Panc1 (cell line): ENCODE data around the gene NCR3LG1. TPM values are rescaled to one million over a fixed set of nuclear protein-coding genes. Genes with fewer than 3 reads are reported as not detected.

Experiments
- ATAC-seq: fragments of 200-7000 bp; cut with Tn5 transposase; 2 replicates; pipeline ENCODE4 v1.9.1; 2020; ENCODE audit warnings: mild to moderate bottlenecking, moderate library complexity
- BruUV-seq: library from RNA; stranded (reverse); fragments of 400-500 nt; replicated peaks from 2 replicates; lab custom pipeline; 2021; lab: Mats Ljungman, UMichigan
- CTCF ChIA-PET: fragments of 300-600 bp; sonication (Branson Sonifier 250); formaldehyde crosslinking; loops from one replicate; lab custom pipeline; 2022; ENCODE audit warnings: antibody characterized with exemption; lab: Charles Lee
- POLR2A ChIA-PET: fragments of 300-600 bp; sonication (Branson Sonifier 250); formaldehyde crosslinking; loops from one replicate; lab custom pipeline; 2022; ENCODE audit warnings: antibody characterized with exemption; lab: Charles Lee
- DNase-seq: peaks from one replicate; pipeline ENCODE4 v3.0.0-alpha.2; 2010; ENCODE audit warnings: low read depth, low spot score
- H3K27ac ChIP-seq: 2 replicates; pipeline ENCODE4 v1.5.1; 2011; ENCODE audit warnings: mild to moderate bottlenecking, low read length, inconsistent platforms
- H3K27me3 ChIP-seq: fragments of 200-500 bp; sonication (Bioruptor generic); 2 replicates; pipeline ENCODE4 v1.6.0; 2014; ENCODE audit warnings: low read length, inconsistent platforms; ENCODE audit not compliant: control insufficient read depth, insufficient read depth
- H3K36me3 ChIP-seq: fragments of 200-500 bp; sonication (Bioruptor generic); 2 replicates; pipeline ENCODE4 v1.5.1; 2014; ENCODE audit warnings: inconsistent platforms, mild to moderate bottlenecking, low read length, moderate library complexity; ENCODE audit not compliant: control insufficient read depth, insufficient read depth
- H3K4me1 ChIP-seq: 2 replicates; pipeline ENCODE4 v1.5.1; 2011; ENCODE audit warnings: inconsistent platforms, mild to moderate bottlenecking, low read length, moderate library complexity; ENCODE audit not compliant: control insufficient read depth, insufficient read depth
- H3K4me3 ChIP-seq, 2 experiments: 2 replicates each; pipeline ENCODE4 v1.5.1; 2011 to 2012; ENCODE audit warnings: low read depth in 2 of 2, low read length in 2 of 2, mild to moderate bottlenecking in 2 of 2, inconsistent platforms in 1 of 2, moderate library complexity in 1 of 2
- H3K9me3 ChIP-seq: fragments of 200-500 bp; sonication (Bioruptor generic); 2 replicates; pipeline ENCODE4 v1.5.1; 2014; ENCODE audit warnings: low read depth, mild to moderate bottlenecking, inconsistent platforms, low read length, moderate library complexity; ENCODE audit not compliant: control insufficient read depth, insufficient read depth
- POLR2AphosphoS5 ChIP-seq: IDR thresholded peaks from 2 replicates; pipeline ENCODE4 v1.6.1; 2012; ENCODE audit warnings: mild to moderate bottlenecking, low read depth, low read length, moderate library complexity
- REST ChIP-seq, 2 experiments: IDR thresholded peaks; 2 replicates each; pipeline ENCODE4 v1.6.1; 2011 to 2012; ENCODE audit warnings: low read depth in 2 of 2, control low read depth in 1 of 2, low read length in 1 of 2, mild to moderate bottlenecking in 1 of 2, moderate library complexity in 1 of 2; ENCODE audit not compliant: insufficient read depth in 1 of 2
- SIN3A ChIP-seq: IDR thresholded peaks from 2 replicates; pipeline ENCODE4 v1.6.1; 2012; ENCODE audit warnings: low read depth, mild to moderate bottlenecking, low read length, moderate library complexity, borderline replicate concordance; ENCODE audit not compliant: insufficient read depth
- TCF7L2 ChIP-seq: IDR thresholded peaks from 2 replicates; pipeline ENCODE4 v1.6.1; 2011; ENCODE audit warnings: mild to moderate bottlenecking, low read depth, low read length, inconsistent platforms
- in situ Hi-C: cut with HindIII; loops from 2 replicates; pipeline ENCODE4 v1.10.0; 2016; ENCODE audit warnings: low sequenced_read_pairs, low pct_unique_long_range_greater_than_20kb
- intact Hi-C: fragments of 100-400 bp; cut with micrococcal nuclease; formaldehyde crosslinking; loops from one replicate; pipeline ENCODE4 v1.10.0; 2022; ENCODE audit not compliant: unreplicated experiment
- total RNA-seq: library from RNA; stranded (reverse); gene quantifications from one replicate; pipeline ENCODE4 v1.2.1, GENCODE V29; 2021; ENCODE audit not compliant: unreplicated experiment
- TF ChIP-seq, protein P1 (sequence below): fragments of 450-650 bp; IDR thresholded peaks from 2 replicates; pipeline ENCODE4 v1.5.1; 2017; ENCODE audit warnings: mild to moderate bottlenecking

NCR3LG1 gene
- total RNA-seq, 1 experiment from 2014 or later = 8.6 TPM

DNA sequence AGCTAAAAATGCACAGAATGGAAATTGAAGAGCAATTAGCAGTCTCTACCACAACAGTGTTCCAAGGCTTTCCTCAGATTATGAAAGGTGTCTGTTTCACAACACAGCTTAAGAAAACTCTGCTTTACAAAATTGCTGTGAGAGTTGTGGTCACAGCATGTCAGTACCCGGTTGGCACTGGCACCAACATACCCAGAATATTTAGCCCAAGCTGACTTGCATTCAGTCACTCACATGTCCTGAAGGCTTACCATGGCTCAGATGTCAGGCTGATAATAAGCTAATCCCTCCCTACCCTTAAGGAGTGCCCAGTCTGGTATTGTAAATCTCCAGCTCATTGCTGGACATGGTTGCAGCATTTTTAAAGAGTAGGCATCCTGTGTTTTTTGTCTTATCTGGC lies 14.9 kb downstream of the NCR3LG1 start:
- H3K9me3 ChIP-seq = peaks cover 29% of the 10 kb centered on the region; the same call in 1 of the 2 replicates
- in situ Hi-C loops (no loop called here), intact Hi-C loops (no loop called here)
- H3K4me1 ChIP-seq = no peaks in the 10 kb centered on the region
- BruUV-seq = no TSS peak
- ChIA-PET CTCF (no interaction called here), POLR2A (no interaction called here)
- TF ChIP-seq SIN3A = no peak
- TF ChIP-seq, protein P1, sequence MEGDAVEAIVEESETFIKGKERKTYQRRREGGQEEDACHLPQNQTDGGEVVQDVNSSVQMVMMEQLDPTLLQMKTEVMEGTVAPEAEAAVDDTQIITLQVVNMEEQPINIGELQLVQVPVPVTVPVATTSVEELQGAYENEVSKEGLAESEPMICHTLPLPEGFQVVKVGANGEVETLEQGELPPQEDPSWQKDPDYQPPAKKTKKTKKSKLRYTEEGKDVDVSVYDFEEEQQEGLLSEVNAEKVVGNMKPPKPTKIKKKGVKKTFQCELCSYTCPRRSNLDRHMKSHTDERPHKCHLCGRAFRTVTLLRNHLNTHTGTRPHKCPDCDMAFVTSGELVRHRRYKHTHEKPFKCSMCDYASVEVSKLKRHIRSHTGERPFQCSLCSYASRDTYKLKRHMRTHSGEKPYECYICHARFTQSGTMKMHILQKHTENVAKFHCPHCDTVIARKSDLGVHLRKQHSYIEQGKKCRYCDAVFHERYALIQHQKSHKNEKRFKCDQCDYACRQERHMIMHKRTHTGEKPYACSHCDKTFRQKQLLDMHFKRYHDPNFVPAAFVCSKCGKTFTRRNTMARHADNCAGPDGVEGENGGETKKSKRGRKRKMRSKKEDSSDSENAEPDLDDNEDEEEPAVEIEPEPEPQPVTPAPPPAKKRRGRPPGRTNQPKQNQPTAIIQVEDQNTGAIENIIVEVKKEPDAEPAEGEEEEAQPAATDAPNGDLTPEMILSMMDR = no peak
- no peak for TF ChIP-seq POLR2AphosphoS5
- no peak for TF ChIP-seq TCF7L2
- TF ChIP-seq REST (IDR thresholded peaks at IDR 0.05; ENCODE audit: insufficient read depth in 1 of 2, low read depth in 2 of 2, low read length in 1 of 2) = no peak
- no peak for ATAC-seq
- no peak overlapping the region for H3K27ac ChIP-seq
- H3K36me3 ChIP-seq = no peaks in the 10 kb centered on the region
- no peak overlapping the region for H3K4me3 ChIP-seq
- H3K27me3 ChIP-seq = no peaks in the 10 kb centered on the region
- no peak for DNase-seq

- TF ChIP-seq REST (IDR thresholded peaks at IDR 0.05; ENCODE audit: insufficient read depth in 1 of 2, low read depth in 2 of 2, low read length in 1 of 2) (no peak), POLR2AphosphoS5 (no peak), SIN3A (no peak), TCF7L2 (no peak)
- TF ChIP-seq, protein P1 = no peak
- CTCF ChIA-PET = no interaction called here
- no peaks in the 10 kb centered on the region for H3K4me1 ChIP-seq
- in situ Hi-C loops (no loop called here), intact Hi-C loops (no loop called here)
- no TSS peak for BruUV-seq
- H3K36me3 ChIP-seq = no peaks in the 10 kb centered on the region
- POLR2A ChIA-PET = no interaction called here
- no peak overlapping the region for H3K27ac ChIP-seq
- peaks cover 40% of the 10 kb centered on the region; the same call in 1 of the 2 replicates for H3K9me3 ChIP-seq
- H3K4me3 ChIP-seq = no peak overlapping the region
- DNase-seq (no peak), ATAC-seq (no peak)
- H3K27me3 ChIP-seq = no peaks in the 10 kb centered on the region
Measured at GRCh38 chr11:17368551-17368950, 17.0 kb downstream of the NCR3LG1 start.
